Stimulated activated CD8-positive, alpha-beta memory T cell treated with anti-CD3 and anti-CD28 coated beads, Interleukin-12 subunit alpha, Interleukin-12 subunit beta, amount 100 ng/mL, for 24 hours (primary cell): ENCODE data around the gene GDPGP1.

Source experiments
- DNase-seq: peaks from one replicate; pipeline ENCODE4 v3.0.0-alpha.2; 2020; ENCODE audit errors: extremely low read depth

The GDPGP1 gene

GRCh38 chr15:90205050-90205848, 28.8 kb upstream of the GDPGP1 start:
- DNase-seq, result no peak

GRCh38 chr15:90205886-90206285, 28.1 kb upstream of the GDPGP1 start:
- DNase-seq, result no peak

GRCh38 chr15:90207252-90207651, 26.8 kb upstream of the GDPGP1 start:
- no peak for DNase-seq

GRCh38 chr15:90208356-90208755, 25.7 kb upstream of the GDPGP1 start:
- DNase-seq, result no peak

GRCh38 chr15:90209591-90209990, 24.4 kb upstream of the GDPGP1 start:
- no peak for DNase-seq

DNA sequence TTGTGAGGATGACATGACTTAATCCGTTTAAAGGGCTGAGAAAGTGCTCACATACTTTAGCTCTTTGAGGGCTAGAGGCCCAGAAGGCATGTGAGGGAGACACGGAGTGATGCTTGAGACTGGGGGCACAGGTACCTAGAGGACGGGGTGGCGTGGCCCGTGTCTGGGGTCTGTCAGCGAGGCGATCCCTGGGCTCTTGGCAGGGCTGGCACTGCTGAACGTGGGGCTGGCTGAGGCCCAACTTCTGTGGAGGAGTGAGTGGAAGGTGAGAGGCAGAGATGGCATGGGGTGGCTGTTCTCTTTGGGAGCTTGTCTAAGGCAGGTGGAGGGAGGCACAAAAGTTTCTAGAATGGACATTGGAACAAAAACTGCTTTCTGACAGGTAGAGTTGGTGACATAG, 23.4 kb upstream of the GDPGP1 start:
- DNase-seq, result no peak

GRCh38 chr15:90211009-90211408, 23.0 kb upstream of the GDPGP1 start:
- DNase-seq, result no peak

DNA sequence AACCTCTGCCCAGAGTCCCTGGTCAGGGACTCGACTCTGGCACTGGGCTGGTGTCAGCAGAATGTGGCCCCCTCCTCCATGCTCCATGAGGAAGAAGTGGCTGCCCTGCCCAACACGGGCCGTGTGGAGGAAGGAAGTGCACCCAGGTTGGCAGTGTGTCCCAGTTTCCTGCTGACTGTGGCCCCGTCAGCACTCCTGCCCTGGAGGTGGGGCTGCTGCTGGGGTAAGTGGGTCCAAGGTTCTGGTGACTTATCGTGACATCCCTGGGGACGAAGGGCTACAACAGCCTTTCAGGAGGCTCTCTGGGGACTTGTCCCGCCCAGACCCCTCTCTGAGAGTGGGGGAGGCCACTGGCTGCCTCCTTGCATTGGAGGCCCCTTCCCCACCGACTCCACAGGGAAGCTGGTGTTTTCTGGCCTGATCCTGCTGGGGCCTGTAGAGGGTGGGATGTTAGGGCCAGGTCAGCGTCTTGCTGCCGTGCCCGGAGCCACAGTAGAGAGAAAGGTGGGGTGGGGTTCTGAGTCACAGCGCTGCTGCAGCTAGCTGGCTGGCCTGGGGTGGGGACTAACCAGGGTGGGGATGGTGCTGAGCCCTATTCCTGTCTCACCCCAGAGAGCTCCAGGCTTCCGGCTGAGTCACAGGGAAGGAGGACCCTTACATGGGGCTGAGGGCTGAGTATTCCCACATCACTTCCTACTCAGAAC, 22.4 kb upstream of the GDPGP1 start:
- no peak for DNase-seq

GRCh38 chr15:90212221-90213098, 21.5 kb upstream of the GDPGP1 start:
- DNase-seq, result no peak

DNA sequence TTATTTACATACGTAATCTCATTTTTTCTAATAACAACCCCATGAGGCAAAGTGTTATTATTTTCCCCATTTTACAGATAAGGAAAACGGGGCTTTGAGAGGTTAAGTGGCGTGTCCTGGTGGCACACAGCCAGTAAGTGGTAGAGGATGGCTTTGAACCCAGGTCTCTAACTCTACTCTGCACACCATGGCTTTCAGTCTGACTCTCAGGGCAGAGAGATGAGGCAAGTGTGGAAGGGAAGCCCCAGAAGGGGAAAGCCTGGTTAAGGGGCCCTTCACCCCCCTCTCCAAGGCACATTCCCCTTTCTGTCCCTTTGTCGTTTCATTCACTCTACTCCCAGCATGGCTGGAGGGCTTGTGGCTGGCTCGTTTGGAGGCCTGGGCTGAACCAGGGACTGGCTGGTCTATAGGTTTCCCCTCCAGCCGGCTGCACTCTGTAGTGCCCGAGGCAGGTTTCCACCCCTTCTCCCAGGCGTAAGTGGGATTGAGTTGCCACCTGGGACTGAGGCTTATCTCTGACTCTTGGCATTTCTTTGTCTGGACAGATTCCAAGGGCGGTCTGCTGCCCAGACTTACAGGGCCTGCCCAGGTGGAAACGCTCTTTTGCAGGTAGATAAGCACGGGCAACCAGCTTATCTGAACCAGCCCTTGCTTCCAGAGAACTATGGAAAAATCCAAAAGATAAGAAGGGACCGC, 20.7 kb upstream of the GDPGP1 start:
- no peak for DNase-seq

- no peak for DNase-seq
These were observed 20.2 kb upstream of the GDPGP1 start for GRCh38 chr15:90213818-90214204.

GRCh38 chr15:90214553-90215196, 19.3 kb upstream of the GDPGP1 start:
- DNase-seq, result no peak

DNA sequence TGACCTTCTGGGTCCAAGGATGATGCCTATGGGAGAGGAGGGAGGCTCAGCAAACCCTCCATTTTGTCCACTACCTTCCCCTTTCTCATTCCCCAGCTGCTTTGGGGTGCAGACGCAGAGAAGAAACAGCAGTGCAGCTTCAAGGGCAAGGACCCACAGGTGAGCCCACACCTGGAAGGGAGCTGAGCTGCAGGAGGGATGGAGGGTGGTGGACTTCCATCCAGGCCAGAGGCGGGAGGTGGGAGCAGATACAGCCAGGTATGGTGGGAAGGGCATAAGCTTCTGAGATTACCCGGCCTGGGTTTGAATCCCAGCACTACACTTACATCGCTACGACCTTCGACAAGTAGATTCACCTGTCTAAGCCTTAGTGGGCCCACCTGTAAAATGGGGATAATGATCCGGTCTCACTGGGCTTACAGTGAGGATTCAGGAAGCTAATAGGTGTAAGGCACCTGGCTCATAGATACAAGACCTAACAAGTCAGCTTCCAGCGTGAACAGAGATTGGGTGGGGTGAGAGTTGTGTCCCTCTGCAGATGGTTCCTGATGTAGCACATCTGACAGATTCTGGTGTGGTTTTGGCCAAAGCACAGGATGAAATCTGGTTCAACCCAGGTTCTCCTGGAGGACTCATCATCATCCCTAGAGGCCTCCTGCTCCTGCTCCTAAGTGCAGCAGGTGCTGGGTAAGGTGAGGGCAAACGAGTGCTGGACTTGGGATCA, 16.2 kb upstream of the GDPGP1 start:
- no peak for DNase-seq

- DNase-seq, result no peak
These were observed 14.4 kb upstream of the GDPGP1 start for GRCh38 chr15:90219421-90220141.

GRCh38 chr15:90221246-90221900, 12.6 kb upstream of the GDPGP1 start:
- no peak for DNase-seq

- no peak for DNase-seq
These were observed 11.5 kb upstream of the GDPGP1 start for GRCh38 chr15:90222547-90222946.

- DNase-seq, result no peak
These were observed 10.4 kb upstream of the GDPGP1 start for GRCh38 chr15:90223441-90224165.

DNA sequence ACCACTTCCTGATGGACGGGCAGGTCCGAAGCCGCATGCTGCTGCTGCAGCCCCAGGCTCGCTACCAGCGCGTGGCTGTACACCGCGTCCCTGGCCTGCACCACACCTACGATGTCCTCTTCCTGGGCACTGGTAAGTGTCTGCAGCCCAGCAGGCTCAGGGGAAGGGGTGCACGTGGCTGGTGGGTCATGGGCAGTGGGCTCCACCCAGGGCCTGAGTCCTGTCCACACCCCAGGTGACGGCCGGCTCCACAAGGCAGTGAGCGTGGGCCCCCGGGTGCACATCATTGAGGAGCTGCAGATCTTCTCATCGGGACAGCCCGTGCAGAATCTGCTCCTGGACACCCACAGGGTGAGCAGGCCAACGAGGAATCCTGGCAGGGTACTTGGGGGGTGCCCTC, 9.0 kb upstream of the GDPGP1 start:
- DNase-seq, result no peak
